NB4 (cell line): ENCODE measurements around the gene SLC35F5.

Experiments
- MYC ChIP-seq: IDR thresholded peaks from 2 replicates; pipeline ENCODE4 v1.6.1; 2011; ENCODE audit warnings: low read depth, low read length
- POLR2A ChIP-seq: IDR thresholded peaks from 2 replicates; pipeline ENCODE4 v1.6.1; 2011; ENCODE audit warnings: mild to moderate bottlenecking; ENCODE audit not compliant: insufficient read length; ENCODE audit errors: extremely low read depth
- TF ChIP-seq, protein P1 (sequence below): IDR thresholded peaks from one replicate; pipeline ENCODE4 v1.5.1; 2012; ENCODE audit warnings: low read depth, low read length

DNA sequence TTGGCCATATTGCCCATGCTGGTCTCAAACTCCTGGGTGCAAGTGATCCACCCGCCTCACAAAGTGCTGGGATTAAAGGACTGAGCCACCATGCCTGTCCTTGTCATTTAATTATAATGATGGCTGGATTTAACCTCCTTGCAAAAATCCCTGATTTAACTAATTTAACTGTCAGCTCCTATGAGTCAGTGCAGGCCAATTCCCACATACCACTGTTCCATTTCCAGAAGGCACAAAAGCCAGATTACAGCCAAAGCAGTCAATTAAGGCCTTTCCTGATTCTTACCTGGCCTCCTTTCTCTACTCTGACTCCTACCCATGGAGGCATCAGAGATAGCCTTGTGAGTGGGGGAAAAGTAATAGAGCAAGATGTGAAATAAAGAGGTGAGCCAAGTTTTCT, 12.3 kb upstream of the SLC35F5 start:
- TF ChIP-seq, protein P1, sequence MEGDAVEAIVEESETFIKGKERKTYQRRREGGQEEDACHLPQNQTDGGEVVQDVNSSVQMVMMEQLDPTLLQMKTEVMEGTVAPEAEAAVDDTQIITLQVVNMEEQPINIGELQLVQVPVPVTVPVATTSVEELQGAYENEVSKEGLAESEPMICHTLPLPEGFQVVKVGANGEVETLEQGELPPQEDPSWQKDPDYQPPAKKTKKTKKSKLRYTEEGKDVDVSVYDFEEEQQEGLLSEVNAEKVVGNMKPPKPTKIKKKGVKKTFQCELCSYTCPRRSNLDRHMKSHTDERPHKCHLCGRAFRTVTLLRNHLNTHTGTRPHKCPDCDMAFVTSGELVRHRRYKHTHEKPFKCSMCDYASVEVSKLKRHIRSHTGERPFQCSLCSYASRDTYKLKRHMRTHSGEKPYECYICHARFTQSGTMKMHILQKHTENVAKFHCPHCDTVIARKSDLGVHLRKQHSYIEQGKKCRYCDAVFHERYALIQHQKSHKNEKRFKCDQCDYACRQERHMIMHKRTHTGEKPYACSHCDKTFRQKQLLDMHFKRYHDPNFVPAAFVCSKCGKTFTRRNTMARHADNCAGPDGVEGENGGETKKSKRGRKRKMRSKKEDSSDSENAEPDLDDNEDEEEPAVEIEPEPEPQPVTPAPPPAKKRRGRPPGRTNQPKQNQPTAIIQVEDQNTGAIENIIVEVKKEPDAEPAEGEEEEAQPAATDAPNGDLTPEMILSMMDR = no peak
- TF ChIP-seq MYC (no peak), POLR2A (no peak)
